Hippocampal formation (tissue), 2 donors: ENCODE results near the gene NUP160.
"Not testable (repeated sequence)": the region's sequence is repeated elsewhere in the genome, so short reads cannot be mapped to it uniquely, and the experiment has no call there.

Experiments
- DNase-seq, 2 donors: peaks; one replicate each; lab custom pipeline; 2025; lab: John Stamatoyannopoulos, UW

NUP160 gene, protein sequence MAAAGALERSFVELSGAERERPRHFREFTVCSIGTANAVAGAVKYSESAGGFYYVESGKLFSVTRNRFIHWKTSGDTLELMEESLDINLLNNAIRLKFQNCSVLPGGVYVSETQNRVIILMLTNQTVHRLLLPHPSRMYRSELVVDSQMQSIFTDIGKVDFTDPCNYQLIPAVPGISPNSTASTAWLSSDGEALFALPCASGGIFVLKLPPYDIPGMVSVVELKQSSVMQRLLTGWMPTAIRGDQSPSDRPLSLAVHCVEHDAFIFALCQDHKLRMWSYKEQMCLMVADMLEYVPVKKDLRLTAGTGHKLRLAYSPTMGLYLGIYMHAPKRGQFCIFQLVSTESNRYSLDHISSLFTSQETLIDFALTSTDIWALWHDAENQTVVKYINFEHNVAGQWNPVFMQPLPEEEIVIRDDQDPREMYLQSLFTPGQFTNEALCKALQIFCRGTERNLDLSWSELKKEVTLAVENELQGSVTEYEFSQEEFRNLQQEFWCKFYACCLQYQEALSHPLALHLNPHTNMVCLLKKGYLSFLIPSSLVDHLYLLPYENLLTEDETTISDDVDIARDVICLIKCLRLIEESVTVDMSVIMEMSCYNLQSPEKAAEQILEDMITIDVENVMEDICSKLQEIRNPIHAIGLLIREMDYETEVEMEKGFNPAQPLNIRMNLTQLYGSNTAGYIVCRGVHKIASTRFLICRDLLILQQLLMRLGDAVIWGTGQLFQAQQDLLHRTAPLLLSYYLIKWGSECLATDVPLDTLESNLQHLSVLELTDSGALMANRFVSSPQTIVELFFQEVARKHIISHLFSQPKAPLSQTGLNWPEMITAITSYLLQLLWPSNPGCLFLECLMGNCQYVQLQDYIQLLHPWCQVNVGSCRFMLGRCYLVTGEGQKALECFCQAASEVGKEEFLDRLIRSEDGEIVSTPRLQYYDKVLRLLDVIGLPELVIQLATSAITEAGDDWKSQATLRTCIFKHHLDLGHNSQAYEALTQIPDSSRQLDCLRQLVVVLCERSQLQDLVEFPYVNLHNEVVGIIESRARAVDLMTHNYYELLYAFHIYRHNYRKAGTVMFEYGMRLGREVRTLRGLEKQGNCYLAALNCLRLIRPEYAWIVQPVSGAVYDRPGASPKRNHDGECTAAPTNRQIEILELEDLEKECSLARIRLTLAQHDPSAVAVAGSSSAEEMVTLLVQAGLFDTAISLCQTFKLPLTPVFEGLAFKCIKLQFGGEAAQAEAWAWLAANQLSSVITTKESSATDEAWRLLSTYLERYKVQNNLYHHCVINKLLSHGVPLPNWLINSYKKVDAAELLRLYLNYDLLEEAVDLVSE (N-terminal part only)

GRCh38 chr11:47847892-47848699 is at the start of gene NUP160:
Gene NUP160, minus strand, starts transcription at chr11:47848350. Its CDS starts 32 bp downstream, at chr11:47848318.
- peak; percentile 60 to 81 for DNase-seq

- no peak for DNase-seq
Observed at GRCh38 chr11:47896199-47896598, 48.0 kb upstream of the NUP160 start.

DNA sequence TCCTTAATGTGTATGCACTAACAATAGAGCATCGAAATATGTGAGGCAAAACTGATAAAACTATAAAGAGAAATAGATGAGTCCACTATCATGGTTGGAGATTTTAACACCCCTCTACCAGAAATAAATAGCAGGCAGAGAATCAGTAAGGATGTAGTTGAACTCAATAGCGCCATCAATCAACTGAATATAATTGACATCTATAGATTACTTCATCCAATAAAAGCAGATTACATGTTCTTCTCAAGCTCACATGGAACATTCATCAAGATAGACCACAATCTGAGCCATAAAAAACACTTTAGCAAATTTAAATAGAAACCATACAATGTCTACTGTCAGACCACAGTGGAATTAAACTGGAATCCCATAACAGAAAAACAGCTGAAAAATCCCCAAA is 46.9 kb upstream of the NUP160 start:
- no peak for DNase-seq

- not testable (repeated sequence) for DNase-seq
Observed at GRCh38 chr11:47892546-47893276, 44.6 kb upstream of the NUP160 start.

- no peak for DNase-seq
Observed at GRCh38 chr11:47891886-47892285, 43.7 kb upstream of the NUP160 start.

GRCh38 chr11:47889714-47890441 is 41.7 kb upstream of the NUP160 start:
- DNase-seq: peak in 1 of 2 donors; percentile 5

- no peak for DNase-seq
Observed at GRCh38 chr11:47887910-47888569, 39.9 kb upstream of the NUP160 start.

- DNase-seq: no peak
Observed at GRCh38 chr11:47886096-47886495, 37.9 kb upstream of the NUP160 start.

DNA sequence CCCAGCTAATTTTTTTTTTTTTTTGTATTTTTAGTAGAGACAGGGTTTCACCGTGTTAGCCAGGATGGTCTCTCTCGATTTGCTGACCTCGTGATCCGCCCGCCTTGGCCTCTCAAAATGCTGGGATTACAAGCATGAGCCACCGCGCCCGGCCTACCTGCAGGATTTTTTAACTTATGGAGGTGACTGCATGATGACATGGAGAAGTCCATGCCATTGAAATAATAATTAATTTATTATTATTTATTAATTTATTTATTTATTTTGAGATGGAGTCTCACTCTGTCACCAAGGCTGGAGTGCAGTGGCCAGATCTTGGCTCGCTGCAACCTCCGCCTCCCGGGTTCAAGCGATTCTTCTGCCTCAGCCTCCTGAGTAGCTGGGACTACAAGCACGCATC is 34.3 kb upstream of the NUP160 start:
- DNase-seq: not testable (repeated sequence)

GRCh38 chr11:47881145-47881544 is 33.0 kb upstream of the NUP160 start:
- DNase-seq: no peak

DNA sequence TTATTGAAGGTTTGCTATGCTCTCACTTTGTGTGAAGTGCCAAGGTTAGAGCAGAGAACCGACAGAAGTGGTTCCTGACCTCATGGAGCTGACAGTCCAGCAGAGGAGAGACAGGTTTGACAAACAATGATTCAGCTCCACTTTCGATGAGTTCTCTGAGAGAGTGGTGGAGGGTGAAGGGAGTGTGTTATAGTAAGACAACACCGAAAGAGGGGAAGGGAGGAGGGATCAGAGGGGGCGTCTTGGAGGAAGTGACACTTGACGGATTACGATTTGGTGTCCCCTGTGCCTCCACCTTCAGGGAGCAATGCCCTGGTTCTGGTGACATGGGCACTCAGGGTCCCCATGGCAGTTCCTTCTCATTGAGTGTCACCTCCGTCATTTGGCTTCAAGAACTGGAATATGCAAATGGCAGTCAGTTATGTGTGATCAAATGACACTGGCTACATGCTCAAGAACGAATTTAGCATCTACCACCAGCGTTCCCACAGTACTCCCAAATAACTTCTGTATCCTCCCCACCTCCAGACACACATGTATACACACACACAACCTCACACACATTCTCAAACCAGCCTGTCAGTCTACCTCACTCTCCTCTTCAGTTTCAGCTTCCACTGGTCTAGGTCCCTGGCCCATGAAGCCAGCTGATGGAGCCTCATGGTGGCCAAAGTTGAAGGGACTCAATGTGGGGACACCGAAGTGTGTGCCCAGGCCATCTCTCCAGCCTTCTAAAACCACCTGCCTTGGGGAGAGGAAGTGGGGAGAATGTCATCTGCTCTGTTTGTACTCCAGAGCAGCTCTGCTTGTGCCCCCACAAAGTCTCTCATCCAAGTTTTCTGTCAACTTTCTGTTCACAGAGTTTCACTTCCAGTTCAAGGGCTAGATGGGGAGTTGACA is 31.4 kb upstream of the NUP160 start:
- DNase-seq: no peak

GRCh38 chr11:47875858-47876257 is 27.7 kb upstream of the NUP160 start:
- not testable (repeated sequence) for DNase-seq

DNA sequence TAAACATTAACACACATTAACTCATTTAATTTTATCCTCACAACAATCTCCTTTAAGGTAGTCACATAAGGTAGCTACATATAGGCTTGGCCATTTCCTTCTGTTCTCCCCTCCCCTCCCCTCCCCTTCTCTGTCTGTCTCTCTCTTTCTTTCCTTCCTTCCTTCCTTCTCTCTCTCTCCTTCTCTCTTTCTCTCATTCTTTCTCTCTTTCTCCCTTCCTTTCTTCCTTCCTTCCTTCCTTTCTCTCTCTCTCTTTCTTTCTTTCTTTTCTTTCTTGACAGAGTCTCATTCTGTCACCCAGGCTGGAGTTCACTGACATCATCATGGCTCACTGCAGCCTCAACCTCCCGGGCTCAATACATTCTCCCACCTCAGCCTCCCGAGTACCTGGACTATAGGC is 22.3 kb upstream of the NUP160 start:
- no peak for DNase-seq

- DNase-seq: no peak
Observed at GRCh38 chr11:47869544-47870393, 21.6 kb upstream of the NUP160 start.

DNA sequence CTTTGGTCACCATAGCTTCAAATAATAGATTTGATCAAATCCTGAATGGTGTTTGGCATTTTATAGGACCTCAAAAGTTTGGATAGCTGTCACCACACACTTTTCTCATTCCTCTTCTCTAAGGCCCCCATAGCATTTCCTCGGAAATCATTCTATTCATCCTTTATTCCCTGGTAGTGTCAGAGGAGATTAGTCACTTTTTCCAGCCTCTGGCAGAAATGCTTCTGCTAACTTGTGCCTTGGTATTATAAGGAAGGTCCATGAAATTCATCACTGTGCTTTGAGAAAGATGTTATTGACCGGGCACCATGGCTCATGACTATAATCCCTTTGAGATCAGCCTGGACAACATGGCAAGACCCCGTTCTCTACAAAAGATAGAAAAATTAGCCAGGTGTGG is 19.7 kb upstream of the NUP160 start:
- DNase-seq: no peak

DNA sequence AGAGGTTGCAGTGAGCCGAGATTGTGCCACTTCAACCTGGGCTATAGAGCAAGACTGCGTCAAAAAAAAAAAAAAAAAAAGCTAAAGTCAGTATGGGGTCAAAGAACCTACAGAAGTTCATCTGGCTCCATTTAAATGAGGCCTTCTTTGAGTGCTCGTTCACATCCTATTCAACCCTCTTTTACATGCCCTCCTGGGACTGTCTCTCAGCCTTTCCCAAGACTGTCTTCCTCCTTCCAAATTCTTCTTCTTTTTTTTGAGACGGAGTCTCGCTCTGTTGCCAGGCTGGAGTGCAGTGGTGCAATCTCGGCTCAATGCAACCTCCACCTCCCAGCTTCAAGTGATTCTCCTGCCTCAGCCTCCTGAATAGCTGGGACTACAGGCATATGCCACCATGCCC is 18.7 kb upstream of the NUP160 start:
- not testable (repeated sequence) for DNase-seq

- no peak for DNase-seq
Observed at GRCh38 chr11:47864901-47865300, 16.8 kb upstream of the NUP160 start.
